Nucleus accumbens (tissue), 56 donors: ENCODE data around the gene MRPL33.
A peak's percentile ranks its signal among the peaks of the same experiment; 100 is the strongest.

ENCODE experiments used
- DNase-seq, 56 donors: peaks; one replicate each; lab custom pipeline; 2025; lab: John Stamatoyannopoulos, UW

MRPL33 gene

GRCh38 chr2:27772804-27773203, 1.3 kb downstream of the MRPL33 start:
- no peak for DNase-seq

DNA sequence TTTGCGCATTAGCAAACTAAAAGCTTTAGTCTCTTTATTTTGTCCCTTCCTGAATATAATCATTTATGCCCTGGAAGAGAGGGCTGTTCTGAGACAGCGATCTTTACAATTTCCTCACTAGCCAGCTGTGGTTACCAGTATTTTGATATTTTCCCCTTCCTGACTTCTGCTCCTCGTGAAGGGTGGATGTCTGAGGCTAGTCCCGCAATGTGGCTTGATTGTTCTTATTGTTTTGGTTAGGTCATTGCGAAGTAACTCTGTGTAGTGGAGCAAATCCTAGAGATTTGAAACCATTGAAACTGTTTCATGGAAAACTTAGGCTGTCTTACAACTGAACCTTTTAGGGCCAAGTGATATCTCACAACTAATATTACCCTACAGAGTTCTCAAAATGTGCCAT, 2.4 kb downstream of the MRPL33 start:
- DNase-seq, result no peak

GRCh38 chr2:27776097-27776496, 4.6 kb downstream of the MRPL33 start:
- DNase-seq, result peak in 12 of 56 donors; percentile 8 to 78 (median 19)

DNA sequence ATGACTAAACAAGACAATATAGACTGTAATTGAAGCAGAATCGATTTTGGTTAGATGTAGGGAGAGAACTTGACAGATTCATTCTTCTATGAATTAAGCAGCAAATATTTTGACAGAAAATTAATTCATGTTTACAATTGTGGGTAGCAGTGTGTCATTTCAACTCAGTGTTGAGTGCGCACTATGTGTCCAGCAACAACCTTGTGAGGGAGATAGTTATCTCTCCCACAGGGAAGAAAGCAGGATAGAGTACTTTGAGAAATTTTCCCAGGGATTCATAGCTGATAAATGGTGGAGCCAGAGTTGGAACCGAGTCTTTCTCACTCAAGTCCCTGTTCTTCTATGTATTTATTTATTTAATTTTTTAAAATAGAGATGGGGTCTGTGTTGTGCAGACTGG, 5.2 kb downstream of the MRPL33 start:
- DNase-seq, result no peak

DNA sequence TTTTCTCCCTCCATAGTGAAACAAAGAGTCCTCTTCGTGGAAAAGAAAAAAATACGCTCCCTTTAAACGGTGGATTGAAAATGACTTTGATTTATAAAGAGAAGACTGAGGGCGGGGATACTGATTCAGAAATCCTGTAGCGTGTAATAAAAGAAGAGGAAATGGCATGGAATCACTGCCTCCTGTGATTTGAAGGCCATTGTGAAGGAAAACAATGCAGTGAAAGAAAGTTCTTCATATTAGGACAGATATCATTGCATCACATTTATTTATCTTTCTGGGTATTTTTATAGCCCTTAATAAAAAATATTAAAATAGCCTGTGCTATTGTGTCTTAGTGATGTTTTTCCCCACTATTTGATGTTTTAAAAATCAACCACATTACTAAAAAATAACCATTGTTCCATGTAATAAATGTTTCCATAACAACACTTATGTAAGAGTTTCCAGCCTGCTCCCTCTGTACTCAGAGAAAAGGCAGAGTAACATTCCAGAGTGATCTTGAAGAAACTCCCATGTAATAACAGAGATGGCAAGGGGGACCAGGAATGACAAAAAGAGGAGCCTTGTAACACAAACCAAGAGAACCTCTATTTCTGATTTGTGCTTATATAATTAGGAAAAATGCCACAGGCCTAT, 8.0 kb downstream of the MRPL33 start:
- DNase-seq, result no peak

GRCh38 chr2:27781496-27781895, 10.0 kb downstream of the MRPL33 start:
- DNase-seq, result no peak

DNA sequence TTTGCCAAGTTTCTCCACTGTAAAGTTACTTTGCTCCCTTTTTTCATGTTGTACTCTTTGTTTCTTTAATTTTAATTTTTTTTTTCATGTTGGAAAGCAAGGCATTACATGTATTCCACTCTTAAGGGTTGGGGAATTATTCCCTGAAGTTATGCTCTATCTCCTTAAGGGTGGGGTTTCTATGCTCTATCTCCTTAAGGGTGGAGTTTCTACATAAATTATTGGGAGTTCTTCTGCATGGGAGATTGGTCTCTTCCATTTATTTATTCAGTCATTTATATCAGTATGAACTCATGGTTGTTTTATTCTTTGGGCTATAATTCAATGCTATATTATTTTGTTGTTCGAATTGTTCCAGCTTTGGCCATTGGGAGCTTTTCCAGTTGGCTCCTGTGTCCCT, 11.2 kb downstream of the MRPL33 start:
- no peak for DNase-seq

- DNase-seq, result no peak
Measured at GRCh38 chr2:27790796-27791195, 19.3 kb downstream of the MRPL33 start.

GRCh38 chr2:27792759-27793158, 21.2 kb downstream of the MRPL33 start:
- DNase-seq, result no peak

- no peak for DNase-seq
Measured at GRCh38 chr2:27795093-27795834, 23.7 kb downstream of the MRPL33 start.

DNA sequence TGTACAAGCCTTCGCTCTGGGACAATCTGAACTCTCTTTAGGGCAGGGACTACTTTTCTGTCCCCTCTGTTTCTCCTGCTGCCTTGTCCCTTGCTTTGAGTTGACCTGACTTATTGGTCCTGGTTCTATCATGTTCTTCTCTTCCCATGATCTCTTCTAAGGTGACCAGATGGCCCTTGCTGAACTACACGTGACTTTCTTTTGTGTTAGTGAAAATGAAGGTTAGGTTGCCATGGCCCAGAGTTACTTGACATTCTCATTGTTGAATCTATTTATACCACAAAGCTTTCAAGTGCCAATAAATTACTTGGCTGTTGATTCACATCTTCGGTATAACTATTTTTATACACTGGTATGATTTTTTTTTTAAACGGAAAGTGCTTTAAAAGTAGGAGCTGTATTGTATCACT, 24.4 kb downstream of the MRPL33 start:
- no peak for DNase-seq

GRCh38 chr2:27796791-27797765, 25.6 kb downstream of the MRPL33 start:
- peak in 1 of 56 donors; percentile 2 for DNase-seq

DNA sequence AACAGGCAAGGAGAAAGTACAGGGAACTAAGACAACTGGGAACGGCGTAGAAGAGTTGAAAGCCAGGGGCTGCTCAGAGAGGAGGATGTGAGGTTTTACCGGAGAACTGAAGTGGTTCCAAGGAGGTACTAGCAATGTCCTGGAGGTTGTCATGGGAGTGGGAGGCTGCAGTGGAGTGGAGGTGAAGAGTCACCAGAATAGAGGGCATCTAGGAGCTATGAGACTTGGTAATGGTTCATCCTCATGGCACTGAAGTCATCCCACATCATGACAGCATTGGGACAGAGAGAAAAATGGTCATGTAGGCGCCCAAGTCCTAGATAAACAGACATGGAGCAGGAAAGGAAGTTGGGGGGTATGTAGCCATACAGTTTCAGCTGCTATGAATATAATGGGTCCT, 26.3 kb downstream of the MRPL33 start:
- no peak for DNase-seq

GRCh38 chr2:27798486-27798885, 27.0 kb downstream of the MRPL33 start:
- no peak for DNase-seq

DNA sequence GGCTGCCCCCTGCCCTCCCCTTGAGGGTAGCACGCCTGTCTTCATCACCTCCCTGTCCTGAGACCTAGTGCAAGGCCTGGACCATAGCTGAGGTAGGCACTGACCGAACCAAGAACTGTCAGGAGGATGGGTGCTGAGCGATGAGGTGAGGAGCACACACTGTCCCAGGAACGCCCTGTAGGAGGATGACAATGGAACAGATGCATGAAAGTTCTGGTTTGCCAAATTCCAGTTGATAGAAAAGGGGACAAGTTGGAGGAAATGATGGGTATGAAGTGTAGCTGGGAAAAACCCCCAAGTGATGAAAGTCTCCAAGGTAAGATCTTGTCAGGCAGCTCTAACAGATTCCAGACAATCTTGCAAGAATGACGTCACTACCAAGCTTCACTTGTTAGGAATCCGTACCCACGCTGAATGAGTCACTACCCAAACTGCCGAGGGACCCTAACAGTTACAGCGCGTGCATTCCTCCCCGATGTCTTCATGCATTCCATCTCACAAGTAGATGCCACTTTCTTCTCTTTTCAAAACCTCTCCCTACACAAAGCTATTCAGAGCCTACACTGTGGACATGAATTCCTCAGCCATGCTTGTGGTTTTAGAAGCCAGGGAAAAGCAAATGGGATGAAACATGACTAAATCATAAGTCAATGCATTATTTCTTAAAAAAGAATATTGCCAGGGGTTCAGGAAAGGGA, 27.6 kb downstream of the MRPL33 start:
- peak in 28 of 56 donors; percentile 1 to 79 (median 28) for DNase-seq

GRCh38 chr2:27799646-27800010, 28.1 kb downstream of the MRPL33 start:
- DNase-seq, result no peak

- DNase-seq, result no peak
Measured at GRCh38 chr2:27800856-27801255, 29.3 kb downstream of the MRPL33 start.

DNA sequence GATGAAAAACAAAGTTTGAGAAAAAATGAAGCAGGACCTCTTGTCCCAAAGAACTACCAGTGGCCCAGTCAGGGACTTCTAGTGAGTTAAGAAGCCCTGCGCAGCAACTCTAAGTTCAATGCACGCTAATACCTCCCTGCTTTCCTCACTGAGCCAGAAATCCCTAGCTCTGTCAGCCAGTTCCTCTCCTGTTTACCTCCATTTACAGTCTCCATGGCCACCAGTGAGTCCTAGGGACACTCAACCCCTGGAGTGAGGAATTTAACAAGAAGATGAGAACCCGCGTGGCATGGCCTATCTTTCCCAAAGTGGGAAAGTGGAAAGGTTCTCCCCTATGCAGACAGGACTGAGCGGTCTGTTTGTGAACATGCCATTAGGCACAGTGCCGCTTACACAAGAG, 31.0 kb downstream of the MRPL33 start:
- no peak for DNase-seq

GRCh38 chr2:27803046-27803445, 31.5 kb downstream of the MRPL33 start:
- no peak for DNase-seq

GRCh38 chr2:27804146-27804545, 32.6 kb downstream of the MRPL33 start:
- no peak for DNase-seq

DNA sequence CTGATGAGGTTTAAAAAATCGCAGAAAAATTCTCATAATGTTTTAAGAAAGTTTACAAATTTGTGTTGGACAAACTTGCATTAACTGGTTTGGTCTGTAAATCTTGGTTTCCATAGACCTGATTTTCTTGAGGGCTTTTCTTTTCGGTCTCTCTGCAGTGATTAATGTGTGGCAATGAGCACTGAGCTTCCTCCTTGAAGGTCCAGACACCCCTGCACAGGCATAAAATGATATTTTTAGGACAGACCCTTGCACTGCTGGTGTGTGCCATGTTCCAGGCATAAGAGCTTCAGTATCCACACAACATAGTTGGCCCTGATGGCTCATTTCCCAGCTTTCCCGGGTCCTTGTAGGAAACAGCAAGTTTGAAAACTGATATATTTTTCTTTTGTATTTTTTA, 33.7 kb downstream of the MRPL33 start:
- DNase-seq, result no peak
